Neural progenitor cell (in vitro differentiated cells): ENCODE measurements around the gene TAS2R9. TPM values are rescaled to one million over a fixed set of nuclear protein-coding genes. Genes with fewer than 3 reads are reported as not detected.

Experiments
- DNase-seq: peaks from one replicate; pipeline ENCODE4 v3.0.0-alpha.2; 2016; ENCODE audit warnings: low spot score
- H2AFZ ChIP-seq: fragments of 200-600 bp; sonication (generic); replicated peaks from 2 replicates; pipeline ENCODE4 v1.6.1; 2016; ENCODE audit warnings: antibody characterized with exemption
- H3F3A ChIP-seq: fragments of 200-600 bp; sonication (generic); 2 replicates; pipeline ENCODE4 v1.6.1; 2016; ENCODE audit warnings: antibody characterized with exemption, low read depth
- H3K27ac ChIP-seq: fragments of 200-600 bp; sonication (generic); 2 replicates; pipeline ENCODE4 v1.5.1; 2016; ENCODE audit warnings: mild to moderate bottlenecking
- H3K27me3 ChIP-seq: fragments of 200-600 bp; sonication (generic); 2 replicates; pipeline ENCODE4 v1.6.1; 2016; ENCODE audit warnings: mild to moderate bottlenecking, moderate library complexity
- H3K36me3 ChIP-seq: fragments of 200-600 bp; sonication (generic); 2 replicates; pipeline ENCODE4 v1.5.1; 2016
- H3K4me1 ChIP-seq: fragments of 200-600 bp; sonication (generic); 2 replicates; pipeline ENCODE4 v1.6.1; 2016; ENCODE audit warnings: mixed run types
- H3K4me2 ChIP-seq: fragments of 200-600 bp; sonication (generic); 2 replicates; pipeline ENCODE4 v1.6.1; 2016
- H3K4me3 ChIP-seq: fragments of 200-600 bp; sonication (generic); 2 replicates; pipeline ENCODE4 v1.5.1; 2016
- H3K79me2 ChIP-seq: fragments of 200-600 bp; sonication (generic); 2 replicates; pipeline ENCODE4 v1.6.1; 2016; ENCODE audit warnings: low read depth
- H3K9ac ChIP-seq: fragments of 200-600 bp; sonication (generic); 2 replicates; pipeline ENCODE4 v1.6.1; 2016
- H3K9me3 ChIP-seq: fragments of 200-600 bp; sonication (generic); 2 replicates; pipeline ENCODE4 v1.5.1; 2016; ENCODE audit warnings: low read depth
- H4K20me1 ChIP-seq: fragments of 200-600 bp; sonication (generic); 2 replicates; pipeline ENCODE4 v1.6.1; 2016; ENCODE audit warnings: low read depth
- H3K27ac Mint-ChIP-seq: 3 replicates; pipeline ENCODE4 v1.8.0; 2021; ENCODE audit warnings: mixed read lengths
- H3K27me3 Mint-ChIP-seq: 2 replicates; pipeline ENCODE4 v1.8.0; 2022; ENCODE audit warnings: low read depth, mild to moderate bottlenecking, inconsistent platforms, moderate library complexity, mixed read lengths; ENCODE audit not compliant: insufficient read depth
- H3K36me3 Mint-ChIP-seq: 3 replicates; pipeline ENCODE4 v1.8.0; 2021; ENCODE audit warnings: mixed read lengths
- H3K4me1 Mint-ChIP-seq: 3 replicates; pipeline ENCODE4 v1.8.0; 2021; ENCODE audit warnings: mixed read lengths
- H3K4me3 Mint-ChIP-seq: 3 replicates; pipeline ENCODE4 v1.8.0; 2021; ENCODE audit warnings: mild to moderate bottlenecking, moderate library complexity, mixed read lengths
- H3K9me3 Mint-ChIP-seq: 3 replicates; pipeline ENCODE4 v1.8.0; 2020; ENCODE audit warnings: mixed read lengths
- EZH2 ChIP-seq: fragments of 200-600 bp; sonication (generic); IDR thresholded peaks from 2 replicates; pipeline ENCODE4 v1.6.1; 2017; ENCODE audit warnings: antibody characterized with exemption, mild to moderate bottlenecking, moderate library complexity
- EZH2phosphoT487 ChIP-seq: fragments of 200-600 bp; sonication (generic); IDR thresholded peaks from 2 replicates; pipeline ENCODE4 v1.6.1; 2017; ENCODE audit warnings: antibody characterized with exemption
- total RNA-seq: library from RNA; depleted of rRNA; stranded (reverse); fragments of >200 nt; gene quantifications from 2 replicates; pipeline ENCODE4 v1.2.3, GENCODE V29; 2015; ENCODE audit warnings: low replicate concordance
- TF ChIP-seq, protein P1 (sequence below): fragments of 200-600 bp; sonication (generic); IDR thresholded peaks from 2 replicates; pipeline ENCODE4 v1.5.1; 2017; ENCODE audit warnings: antibody characterized with exemption, mild to moderate bottlenecking

The TAS2R9 gene
- total RNA-seq, 1 donor from 2014 or later, result not detected

DNA sequence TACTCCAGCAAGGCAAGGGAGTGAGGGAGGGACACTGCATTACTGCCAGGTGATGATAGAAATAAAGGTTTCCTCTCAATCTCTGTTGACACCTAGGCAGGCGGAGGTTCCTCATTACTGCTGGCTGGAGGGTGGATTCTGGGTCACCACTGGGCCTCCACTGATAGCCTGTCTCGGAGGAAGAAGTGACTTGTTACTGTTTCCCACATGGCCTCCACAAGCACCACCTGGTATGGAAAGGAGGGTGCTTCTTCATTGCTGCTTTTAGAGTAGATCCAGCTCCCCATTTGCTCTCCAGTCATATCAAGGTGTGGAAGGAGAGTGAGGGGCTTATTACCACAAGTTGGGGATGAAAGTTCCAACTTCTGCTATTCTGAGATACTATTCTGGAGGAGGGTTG lies 32.9 kb upstream of the TAS2R9 start:
- Histone ChIP-seq H3K9ac (no peak overlapping the region), H3K4me2 (no peak overlapping the region), H3K9me3 (no peaks in the 10 kb centered on the region), H3K27ac (no peak overlapping the region), H3K4me3 (no peak overlapping the region), H3K27me3 (no peaks in the 10 kb centered on the region), H4K20me1 (no peaks in the 10 kb centered on the region), H3K79me2 (no peaks in the 10 kb centered on the region), H3K4me1 (no peaks in the 10 kb centered on the region), H3F3A (no peaks in the 10 kb centered on the region), H2AFZ (no peak overlapping the region), H3K36me3 (no peaks in the 10 kb centered on the region)
- Mint-ChIP-seq H3K4me1 (no peaks in the 10 kb centered on the region), H3K27ac (no peak overlapping the region), H3K27me3 (no peaks in the 10 kb centered on the region), H3K36me3 (peaks cover 23% of the 10 kb centered on the region), H3K4me3 (no peak overlapping the region), H3K9me3 (no peaks in the 10 kb centered on the region)
- TF ChIP-seq EZH2phosphoT487, result no peak
- TF ChIP-seq, protein P1, sequence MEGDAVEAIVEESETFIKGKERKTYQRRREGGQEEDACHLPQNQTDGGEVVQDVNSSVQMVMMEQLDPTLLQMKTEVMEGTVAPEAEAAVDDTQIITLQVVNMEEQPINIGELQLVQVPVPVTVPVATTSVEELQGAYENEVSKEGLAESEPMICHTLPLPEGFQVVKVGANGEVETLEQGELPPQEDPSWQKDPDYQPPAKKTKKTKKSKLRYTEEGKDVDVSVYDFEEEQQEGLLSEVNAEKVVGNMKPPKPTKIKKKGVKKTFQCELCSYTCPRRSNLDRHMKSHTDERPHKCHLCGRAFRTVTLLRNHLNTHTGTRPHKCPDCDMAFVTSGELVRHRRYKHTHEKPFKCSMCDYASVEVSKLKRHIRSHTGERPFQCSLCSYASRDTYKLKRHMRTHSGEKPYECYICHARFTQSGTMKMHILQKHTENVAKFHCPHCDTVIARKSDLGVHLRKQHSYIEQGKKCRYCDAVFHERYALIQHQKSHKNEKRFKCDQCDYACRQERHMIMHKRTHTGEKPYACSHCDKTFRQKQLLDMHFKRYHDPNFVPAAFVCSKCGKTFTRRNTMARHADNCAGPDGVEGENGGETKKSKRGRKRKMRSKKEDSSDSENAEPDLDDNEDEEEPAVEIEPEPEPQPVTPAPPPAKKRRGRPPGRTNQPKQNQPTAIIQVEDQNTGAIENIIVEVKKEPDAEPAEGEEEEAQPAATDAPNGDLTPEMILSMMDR, result no peak
- no peak for DNase-seq

- H3K4me1 Mint-ChIP-seq, result no peaks in the 10 kb centered on the region
- no peaks in the 10 kb centered on the region for H3K9me3 Mint-ChIP-seq
- no peak overlapping the region for H3K27ac ChIP-seq
- H2AFZ ChIP-seq, result no peak overlapping the region
- H3K36me3 ChIP-seq, result no peaks in the 10 kb centered on the region
- H3K4me3 ChIP-seq, result no peak overlapping the region
- no peaks in the 10 kb centered on the region for H3K4me1 ChIP-seq
- H4K20me1 ChIP-seq, result no peaks in the 10 kb centered on the region
- no peak overlapping the region for H3K9ac ChIP-seq
- H3K4me2 ChIP-seq, result no peak overlapping the region
- no peak for DNase-seq
- no peaks in the 10 kb centered on the region for H3F3A ChIP-seq
- no peak overlapping the region for H3K4me3 Mint-ChIP-seq
- no peaks in the 10 kb centered on the region for H3K27me3 ChIP-seq
- H3K27ac Mint-ChIP-seq, result no peak overlapping the region
- no peaks in the 10 kb centered on the region for H3K9me3 ChIP-seq
- no peaks in the 10 kb centered on the region for H3K79me2 ChIP-seq
- H3K27me3 Mint-ChIP-seq, result peaks cover 2% of the 10 kb centered on the region
- TF ChIP-seq, protein P1, result no peak
- TF ChIP-seq EZH2phosphoT487 (no peak), EZH2 (no peak)
- peaks cover 16% of the 10 kb centered on the region for H3K36me3 Mint-ChIP-seq
These were observed 28.5 kb upstream of the TAS2R9 start for GRCh38 chr12:10838461-10838860.

GRCh38 chr12:10829994-10830393 lies 20.0 kb upstream of the TAS2R9 start:
- Mint-ChIP-seq H3K36me3 (peaks cover 3% of the 10 kb centered on the region), H3K27ac (no peak overlapping the region), H3K4me3 (no peak overlapping the region), H3K9me3 (no peaks in the 10 kb centered on the region), H3K27me3 (no peaks in the 10 kb centered on the region), H3K4me1 (no peaks in the 10 kb centered on the region)
- Histone ChIP-seq H3K27me3 (no peaks in the 10 kb centered on the region), H3F3A (no peaks in the 10 kb centered on the region), H3K79me2 (no peaks in the 10 kb centered on the region), H3K9me3 (no peaks in the 10 kb centered on the region), H3K4me2 (no peak overlapping the region), H4K20me1 (no peaks in the 10 kb centered on the region), H3K27ac (no peak overlapping the region), H3K36me3 (no peaks in the 10 kb centered on the region), H2AFZ (no peak overlapping the region), H3K9ac (no peak overlapping the region), H3K4me1 (no peaks in the 10 kb centered on the region), H3K4me3 (no peak overlapping the region)
- no peak for DNase-seq
- TF ChIP-seq EZH2 (no peak), EZH2phosphoT487 (no peak)
- TF ChIP-seq, protein P1, result no peak
